NCI-H526 treated with DMSO at 0.1 percent for 48 hours (cell line): ENCODE results near the gene DNAJC16.
A peak's percentile ranks its signal among the peaks of the same experiment; 100 is the strongest.
"Not testable (repeated sequence)": the region's sequence is repeated elsewhere in the genome, so short reads cannot be mapped to it uniquely, and the experiment has no call there.

ENCODE experiments used
- DNase-seq: peaks from one replicate; lab custom pipeline; 2025; lab: John Stamatoyannopoulos, UW

The DNAJC16 gene

DNA sequence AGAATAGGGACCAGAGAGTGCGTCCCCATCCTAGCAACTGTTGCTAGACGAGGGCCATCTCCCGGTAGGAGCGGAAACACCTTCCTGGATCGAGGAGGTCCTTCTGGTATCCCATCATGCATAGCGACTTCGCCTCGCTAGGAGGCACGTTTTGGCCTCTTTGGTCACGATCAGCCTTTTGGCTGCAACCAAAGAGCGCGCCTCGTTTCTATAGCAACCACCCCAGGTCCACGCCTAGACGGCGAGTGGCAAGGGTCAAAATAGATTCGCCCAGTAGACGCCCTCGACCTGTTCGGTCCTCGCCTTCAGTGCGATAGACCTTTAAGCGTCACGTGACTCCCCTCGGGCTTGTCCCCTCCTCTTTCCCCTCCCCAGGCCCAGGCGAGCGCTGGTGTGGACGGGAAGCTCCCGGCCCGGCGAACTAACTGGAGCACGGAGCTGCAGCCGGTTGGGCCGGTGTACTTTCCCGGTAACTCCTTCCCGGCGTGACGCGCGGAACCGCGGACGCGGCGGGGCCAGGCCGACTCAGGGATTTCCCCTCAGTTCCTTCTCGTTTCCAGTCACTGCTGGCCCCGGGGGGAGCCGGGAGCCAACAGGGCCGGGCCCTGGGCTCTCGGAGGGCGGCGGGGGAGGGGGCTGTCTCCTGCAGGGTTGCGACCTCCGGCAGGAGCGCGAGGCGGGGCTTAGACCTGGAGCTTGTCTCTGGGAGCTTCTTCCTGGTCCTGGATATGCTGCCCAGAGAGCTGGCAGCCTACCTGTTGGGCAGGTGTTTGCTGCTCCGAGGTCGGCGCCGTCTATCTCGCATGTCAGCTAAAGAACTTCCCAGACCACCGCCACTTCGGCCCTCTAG is at the start of gene DNAJC16:
TSS of gene DNAJC16 (plus strand) at position 359 of the 850 bp plus-strand sequence. CDS start 2,258 bp downstream, outside the sequence.
- DNase-seq: peak; percentile 99

DNA sequence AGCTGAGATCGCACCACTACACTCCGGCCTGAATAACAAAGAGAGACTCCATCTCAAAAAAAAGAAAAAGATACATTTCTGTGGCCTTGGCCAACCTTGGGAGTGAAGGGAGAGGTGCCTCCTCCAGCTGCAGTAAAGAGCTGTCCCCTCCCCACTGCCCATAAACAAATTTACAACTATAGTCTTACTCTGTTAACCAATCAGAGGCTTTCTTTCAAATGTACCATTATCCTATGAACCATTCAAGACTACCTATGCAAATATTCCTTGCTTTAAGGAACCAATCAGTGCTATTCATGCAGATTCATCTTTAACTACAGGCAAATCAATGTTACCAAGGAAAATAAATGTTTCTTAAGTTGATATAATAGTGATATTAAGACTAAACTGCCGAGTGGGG is 49.7 kb upstream of the DNAJC16 start:
- DNase-seq: no peak

DNA sequence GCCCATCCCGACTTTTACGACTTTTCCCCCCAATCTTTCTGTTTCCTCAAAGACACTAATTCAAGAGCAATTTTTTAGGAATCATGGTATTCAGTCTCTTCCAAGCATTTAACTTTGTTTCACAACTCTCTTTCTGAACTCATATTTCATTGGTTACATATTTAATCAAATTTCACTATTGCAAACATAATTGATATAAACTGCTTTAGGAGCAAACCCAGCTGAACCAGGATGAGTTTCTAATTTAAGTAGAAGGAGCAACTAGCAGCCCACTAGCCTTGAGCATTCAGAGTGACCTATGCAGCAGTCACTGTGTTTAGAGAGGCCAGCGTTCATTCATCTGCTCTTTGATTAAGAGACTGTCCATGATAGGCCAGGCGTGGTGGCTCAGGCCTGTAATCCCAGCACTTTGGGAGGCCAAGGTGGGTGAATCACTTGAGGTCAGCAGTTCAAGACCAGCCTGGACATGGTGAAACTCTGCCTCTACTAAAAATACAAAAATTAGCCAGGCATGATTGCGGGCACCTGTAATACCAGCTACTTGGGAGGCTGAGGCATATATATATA is 48.9 kb upstream of the DNAJC16 start:
- DNase-seq: no peak

- no peak for DNase-seq
Observed at GRCh38 chr1:15479654-15480347, 46.8 kb upstream of the DNAJC16 start.

DNA sequence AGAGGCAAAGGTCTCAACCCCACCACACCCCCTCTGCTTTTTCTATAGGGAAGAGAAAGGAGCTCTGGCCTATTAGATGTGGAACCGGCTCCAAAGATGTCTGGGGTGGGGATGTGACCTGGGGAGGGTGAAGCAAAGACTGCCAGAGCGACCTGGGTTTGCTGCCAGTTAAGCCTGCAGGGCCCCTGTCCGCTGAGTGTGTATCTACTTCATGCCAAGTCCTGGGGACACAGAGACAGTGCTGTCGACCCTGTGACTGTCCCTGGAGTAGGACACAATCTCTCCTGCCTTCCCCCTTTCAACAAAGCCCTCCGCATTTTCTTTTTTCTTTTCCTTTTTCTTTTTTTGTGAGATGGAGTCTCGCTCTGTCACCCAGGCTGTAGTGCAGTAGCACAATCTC is 44.2 kb upstream of the DNAJC16 start:
- DNase-seq: not testable (repeated sequence)

GRCh38 chr1:15482983-15483543 is 43.6 kb upstream of the DNAJC16 start:
- not testable (repeated sequence) for DNase-seq

DNA sequence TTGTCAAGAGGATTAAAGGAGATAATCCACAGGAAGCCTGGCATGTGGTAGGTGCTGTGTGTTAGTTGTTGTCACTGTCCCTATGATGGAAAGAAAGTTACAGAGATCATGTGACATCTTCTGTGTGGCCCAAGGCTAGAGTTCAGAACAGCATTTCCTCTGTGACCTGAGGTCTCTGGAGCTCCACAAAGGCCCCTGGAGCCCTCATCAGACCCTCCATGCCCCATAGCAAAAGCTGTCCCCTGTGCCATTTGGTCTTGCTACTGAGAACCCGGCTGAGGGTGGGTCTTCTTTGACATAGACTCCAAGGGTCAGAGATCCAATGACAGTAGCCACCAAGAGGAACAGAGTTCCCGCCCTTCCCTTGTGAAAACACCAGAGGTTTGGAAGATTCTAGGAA is 42.7 kb upstream of the DNAJC16 start:
- no peak for DNase-seq

- DNase-seq: not testable (repeated sequence)
Observed at GRCh38 chr1:15484443-15484842, 42.2 kb upstream of the DNAJC16 start.

DNA sequence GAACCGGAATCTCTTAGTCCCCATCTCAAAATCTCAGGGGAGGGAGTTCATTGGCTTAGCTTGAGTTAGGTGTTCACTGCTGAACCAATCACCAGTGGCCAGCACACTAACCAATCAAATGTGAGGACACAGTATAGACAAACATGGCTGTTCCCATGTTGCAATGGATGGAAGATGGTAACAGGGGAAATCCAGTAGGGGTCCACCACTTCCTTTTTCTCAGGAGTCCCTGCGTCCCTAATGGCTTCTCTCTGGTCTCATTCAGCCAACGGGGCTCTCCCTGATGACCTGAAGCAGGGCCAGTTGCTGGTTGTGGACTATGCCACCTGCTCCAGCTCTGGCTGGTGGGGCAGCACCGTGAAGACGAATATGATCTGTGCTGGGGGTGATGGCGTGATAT is 41.0 kb upstream of the DNAJC16 start:
- no peak for DNase-seq

DNA sequence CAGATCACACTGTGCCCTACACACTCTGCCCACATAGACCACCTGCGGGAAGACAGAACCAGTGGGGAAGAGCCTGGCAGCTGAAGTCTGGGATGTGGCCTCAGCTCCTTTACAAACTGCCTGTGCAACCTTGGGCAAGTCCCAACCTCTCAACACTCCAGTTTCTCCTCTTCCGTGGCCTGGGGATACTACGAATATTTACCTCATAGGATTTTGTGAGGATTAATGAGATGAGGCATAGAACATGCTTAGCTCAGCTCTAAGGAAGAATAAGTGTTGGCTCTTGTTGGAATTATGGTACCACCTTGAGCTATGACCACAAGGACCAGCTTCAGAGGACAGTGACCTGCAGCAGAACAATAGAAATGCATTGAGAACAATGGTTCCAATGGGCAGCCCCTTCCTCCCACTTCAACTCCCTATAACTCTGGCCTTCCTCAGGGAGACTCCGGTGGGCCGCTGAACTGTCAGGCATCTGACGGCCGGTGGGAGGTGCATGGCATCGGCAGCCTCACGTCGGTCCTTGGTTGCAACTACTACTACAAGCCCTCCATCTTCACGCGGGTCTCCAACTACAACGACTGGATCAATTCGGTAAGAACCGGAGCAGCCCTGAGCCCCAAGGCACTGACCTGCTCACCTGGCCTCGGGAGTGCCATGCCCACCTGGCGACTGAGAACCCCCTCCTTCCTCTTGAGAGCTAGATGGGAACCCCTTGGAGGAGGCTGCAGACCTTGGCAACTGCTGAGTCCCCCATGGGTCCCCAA is 39.6 kb upstream of the DNAJC16 start:
- DNase-seq: not testable (repeated sequence)

- DNase-seq: no peak
Observed at GRCh38 chr1:15488371-15488770, 38.3 kb upstream of the DNAJC16 start.

GRCh38 chr1:15489052-15489736 is 37.5 kb upstream of the DNAJC16 start:
- no peak for DNase-seq

GRCh38 chr1:15491010-15491409 is 35.6 kb upstream of the DNAJC16 start:
- not testable (repeated sequence) for DNase-seq

DNA sequence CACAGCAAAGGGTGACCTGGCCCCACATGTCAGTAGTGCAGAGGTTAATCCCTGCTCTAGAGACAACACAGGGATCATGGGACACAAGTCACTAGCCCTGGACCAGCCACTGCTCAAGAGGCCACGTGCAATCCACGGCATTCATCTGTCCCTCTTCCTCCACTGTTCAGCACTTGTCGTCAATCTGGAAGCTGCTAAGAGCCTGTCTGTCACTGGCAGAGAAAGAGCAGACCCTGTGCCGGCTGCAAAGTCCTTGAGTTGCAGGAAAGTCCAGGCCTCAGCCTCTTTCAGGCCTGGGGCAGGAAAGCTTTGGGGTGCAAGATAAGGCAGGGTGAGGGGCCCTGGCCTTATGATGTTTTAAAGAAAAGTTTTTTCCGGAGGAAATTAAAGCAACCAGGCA is 34.1 kb upstream of the DNAJC16 start:
- DNase-seq: no peak

- DNase-seq: no peak
Observed at GRCh38 chr1:15493869-15494390, 32.7 kb upstream of the DNAJC16 start.

DNA sequence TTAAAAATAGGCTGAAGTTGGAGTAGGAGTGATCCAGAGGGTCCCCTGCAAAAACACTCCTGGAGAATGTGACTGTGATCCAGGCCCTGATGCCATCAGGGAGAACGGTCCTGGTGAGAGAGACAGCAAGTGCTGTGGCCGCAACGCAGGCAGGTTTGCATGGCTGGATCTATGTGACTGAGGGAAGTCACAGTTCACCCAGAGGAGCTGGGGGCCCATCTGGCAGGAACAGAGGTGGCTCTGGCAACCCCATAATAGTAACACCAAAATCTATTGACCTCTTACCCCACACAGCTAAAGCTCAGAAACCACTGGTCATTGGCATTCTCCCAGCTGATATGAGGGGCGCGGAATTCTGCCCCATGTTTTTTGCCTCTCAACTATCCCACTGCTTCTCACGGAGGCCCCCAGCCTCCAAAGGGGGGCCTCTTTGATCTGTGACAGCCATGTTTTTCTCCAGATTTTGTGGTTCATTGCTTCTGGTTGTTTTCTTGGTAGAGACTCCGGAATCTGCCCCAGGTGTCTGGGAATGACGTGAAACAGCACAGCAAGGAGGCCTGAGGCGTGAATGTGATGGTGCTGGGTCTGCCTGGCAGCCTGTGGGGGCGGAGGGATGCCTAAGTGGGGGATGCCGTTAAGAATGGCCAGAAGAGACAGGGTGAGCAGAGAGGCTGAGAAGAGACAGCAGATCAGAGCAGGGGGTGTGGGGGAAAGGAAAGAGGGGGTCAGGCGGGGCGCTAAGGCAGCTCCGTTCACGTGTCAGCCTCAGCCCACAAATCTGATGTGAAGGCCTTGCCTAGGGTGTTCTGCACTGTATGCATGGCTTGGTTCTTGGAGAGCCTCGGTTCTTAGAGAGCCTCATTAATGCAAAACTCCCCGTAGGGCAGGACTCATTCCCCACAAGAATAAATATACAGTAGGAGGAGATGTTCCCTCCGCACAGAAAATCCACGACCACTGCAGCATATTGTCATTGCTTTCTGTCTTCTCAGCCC is 26.2 kb upstream of the DNAJC16 start:
- no peak for DNase-seq

- peak; percentile 23 for DNase-seq
Observed at GRCh38 chr1:15501208-15502032, 25.2 kb upstream of the DNAJC16 start.

GRCh38 chr1:15504436-15504835 is 22.2 kb upstream of the DNAJC16 start:
- no peak for DNase-seq

DNA sequence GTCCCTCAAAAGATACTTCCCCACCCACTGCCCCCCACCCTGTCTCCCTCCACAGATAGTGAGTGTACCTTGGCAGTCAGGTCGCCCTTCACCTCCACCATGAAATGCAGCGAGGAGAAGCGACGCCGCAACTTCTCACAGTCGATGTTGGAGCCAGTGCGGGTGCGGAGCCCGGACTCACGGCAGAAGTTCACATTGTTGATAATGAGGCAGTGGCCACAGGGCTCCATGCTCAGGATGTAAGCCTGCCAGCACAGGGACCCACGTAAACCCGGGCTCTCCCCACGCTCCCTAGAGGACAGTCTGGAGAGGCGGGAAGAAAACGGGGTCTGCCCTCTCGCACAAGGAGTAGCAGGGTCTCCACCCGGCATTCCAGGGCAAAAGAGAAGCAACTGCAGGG is 19.8 kb upstream of the DNAJC16 start:
- DNase-seq: no peak
